HG03108 (cell line): ENCODE data around the gene GRAP2.
"Not testable (repeated sequence)": the region's sequence is repeated elsewhere in the genome, so short reads cannot be mapped to it uniquely, and the experiment has no call there.

Experiments
- ATAC-seq: cut with Tn5 transposase; IDR thresholded peaks from one replicate; pipeline ENCODE4 v1.9.1; 2021; ENCODE audit warnings: moderate library complexity; ENCODE audit not compliant: unreplicated experiment

The GRAP2 gene

DNA sequence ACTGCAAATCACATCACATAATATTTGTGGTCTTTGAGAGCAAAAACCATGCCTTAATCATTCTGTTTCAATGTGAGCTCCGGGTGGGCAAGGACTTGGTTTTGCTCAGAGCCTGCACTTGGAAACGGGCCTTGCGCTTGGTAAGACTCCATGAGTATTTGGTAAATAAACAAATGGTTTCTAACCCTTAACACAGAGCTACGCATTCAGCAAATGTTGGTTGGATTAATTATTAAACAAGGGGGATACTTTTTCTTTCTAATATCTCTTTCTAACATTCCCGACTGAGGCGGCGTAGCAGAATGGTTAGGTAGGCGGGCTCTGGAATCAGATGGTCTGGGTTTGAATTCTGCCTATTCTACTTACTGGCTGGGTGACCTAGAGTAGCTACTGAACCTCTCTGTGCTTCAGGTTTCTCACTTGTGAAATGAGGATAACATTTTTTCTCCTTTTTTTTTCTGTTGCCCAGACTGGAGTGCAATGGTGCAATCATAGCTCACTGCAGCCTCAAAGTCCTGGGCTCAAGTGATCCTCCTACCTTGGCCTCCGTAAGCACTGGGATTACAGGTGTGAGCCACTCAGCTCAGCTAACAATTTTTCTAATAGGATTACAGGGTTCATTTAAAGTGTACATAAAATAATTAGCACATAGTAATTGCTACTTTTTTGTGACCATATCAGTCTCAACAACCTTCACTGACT is 90.4 kb downstream of the GRAP2 start:
- no peak for ATAC-seq

DNA sequence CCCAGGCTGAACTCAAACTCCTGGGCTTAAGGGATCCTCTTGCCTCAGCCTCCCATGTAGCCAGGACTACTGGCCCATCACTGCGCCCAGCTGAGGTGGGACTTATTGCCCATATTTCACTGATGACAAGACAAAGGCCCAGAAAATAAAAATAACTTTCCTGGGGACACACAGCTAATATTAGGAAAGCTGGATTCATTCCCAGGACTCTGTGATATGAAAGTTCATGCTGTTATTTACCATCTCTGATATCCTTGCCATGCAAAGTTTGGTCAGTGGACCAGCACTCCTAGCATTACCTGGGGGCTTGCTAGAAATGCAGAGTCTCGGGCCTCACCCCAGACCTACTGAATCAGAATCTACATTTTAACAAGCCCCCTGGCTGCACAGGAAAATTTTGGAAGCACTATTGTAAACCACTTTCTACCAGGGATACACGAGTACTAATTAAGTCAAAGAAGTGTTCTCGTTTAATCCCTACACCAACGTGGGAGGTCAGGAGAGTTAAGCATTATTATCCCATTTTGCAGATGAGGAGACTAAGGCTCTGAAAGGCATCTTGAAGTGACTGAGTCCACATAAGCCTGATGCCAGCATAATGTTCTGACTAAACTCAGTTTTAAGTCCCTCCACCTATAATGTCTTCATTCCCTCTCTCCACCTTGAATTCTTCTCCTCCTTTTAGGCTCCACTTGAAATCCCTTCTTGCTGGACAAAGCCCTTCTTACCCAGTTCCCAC is 91.4 kb downstream of the GRAP2 start:
- ATAC-seq: no peak

DNA sequence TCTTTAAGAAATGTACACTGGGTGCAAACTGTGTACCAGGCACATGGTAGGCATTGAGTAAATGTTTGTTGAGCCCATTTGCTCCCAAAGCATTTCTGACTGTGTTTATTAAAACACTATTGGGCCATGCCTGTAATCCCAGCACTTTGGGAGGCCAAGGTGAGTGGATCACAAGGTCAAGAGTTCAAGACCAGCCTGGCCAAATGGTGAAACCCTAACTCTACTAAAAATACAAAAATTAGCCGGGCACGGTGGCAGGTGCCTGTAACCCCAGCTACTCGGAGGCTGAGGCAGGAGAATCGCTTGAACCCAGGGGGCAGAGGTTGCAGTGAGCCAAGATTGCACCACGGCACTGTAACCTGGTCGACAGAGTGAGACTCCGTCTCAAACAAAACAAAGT is 92.0 kb downstream of the GRAP2 start:
- ATAC-seq: not testable (repeated sequence)

DNA sequence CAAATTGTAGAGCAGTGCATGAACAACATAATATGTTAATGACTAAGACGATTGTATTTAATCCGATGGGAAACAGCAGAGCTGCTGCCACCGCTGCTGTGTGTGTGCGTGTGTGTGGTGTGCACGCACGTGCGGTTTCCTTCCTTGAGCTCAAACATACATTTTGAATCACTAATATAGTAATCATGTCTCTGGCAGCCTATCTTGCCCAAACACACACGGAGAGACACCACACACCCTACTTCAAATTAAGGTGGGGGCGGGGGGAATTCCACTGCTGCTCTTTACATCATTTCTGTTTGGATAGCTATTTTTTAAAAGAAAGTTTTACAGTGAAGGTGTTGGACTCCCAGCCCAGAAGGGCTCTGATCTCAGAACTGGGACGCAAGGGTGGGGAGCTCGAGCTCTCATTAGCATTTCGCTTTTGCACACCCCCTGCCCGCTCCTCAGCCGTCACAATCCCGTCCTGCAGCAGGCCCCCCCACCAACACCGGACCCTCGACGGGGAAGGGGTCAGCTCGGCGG is 93.2 kb downstream of the GRAP2 start:
- ATAC-seq: no peak

DNA sequence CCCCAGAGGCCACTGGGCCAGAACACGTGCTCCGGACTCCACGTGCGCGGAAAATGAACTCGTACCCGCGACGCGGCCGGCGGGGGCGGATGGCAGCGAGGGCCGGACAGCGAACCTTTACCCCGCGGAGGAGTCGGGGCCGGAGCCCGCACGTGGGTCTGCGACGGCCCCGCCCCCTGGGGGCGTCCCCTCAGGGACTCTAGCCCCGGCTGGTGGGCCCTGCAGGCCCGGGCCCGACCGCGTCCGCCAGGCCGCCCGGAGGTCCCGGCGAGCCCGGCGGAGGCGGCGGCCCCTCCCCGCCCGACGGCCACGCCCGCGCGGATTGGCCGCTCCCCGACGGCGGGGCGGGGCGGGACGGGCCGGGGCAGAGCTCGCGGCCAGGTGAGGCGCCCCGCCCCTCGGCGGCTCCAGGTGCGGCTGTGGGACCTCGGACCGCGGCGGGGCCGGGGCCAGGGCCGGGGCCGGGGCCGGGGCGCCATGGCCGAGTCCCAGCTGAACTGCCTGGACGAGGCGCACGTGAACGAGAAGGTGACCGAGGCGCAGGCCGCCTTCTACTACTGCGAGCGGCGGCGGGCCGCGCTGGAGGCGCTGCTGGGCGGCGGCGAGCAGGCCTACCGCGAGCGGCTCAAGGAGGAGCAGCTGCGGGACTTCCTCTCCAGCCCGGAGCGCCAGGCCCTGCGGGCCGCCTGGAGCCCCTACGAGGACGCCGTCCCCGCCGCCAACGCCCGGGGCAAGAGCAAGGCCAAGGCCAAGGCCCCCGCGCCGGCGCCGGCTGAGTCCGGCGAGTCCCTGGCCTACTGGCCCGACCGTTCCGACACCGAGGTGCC is 93.9 kb downstream of the GRAP2 start, which contains the start of gene FAM83F:
TSS of gene FAM83F (plus strand) at position 389 of the 827 bp plus-strand sequence. CDS start at position 478, 89 bp downstream.
- ATAC-seq: no peak

DNA sequence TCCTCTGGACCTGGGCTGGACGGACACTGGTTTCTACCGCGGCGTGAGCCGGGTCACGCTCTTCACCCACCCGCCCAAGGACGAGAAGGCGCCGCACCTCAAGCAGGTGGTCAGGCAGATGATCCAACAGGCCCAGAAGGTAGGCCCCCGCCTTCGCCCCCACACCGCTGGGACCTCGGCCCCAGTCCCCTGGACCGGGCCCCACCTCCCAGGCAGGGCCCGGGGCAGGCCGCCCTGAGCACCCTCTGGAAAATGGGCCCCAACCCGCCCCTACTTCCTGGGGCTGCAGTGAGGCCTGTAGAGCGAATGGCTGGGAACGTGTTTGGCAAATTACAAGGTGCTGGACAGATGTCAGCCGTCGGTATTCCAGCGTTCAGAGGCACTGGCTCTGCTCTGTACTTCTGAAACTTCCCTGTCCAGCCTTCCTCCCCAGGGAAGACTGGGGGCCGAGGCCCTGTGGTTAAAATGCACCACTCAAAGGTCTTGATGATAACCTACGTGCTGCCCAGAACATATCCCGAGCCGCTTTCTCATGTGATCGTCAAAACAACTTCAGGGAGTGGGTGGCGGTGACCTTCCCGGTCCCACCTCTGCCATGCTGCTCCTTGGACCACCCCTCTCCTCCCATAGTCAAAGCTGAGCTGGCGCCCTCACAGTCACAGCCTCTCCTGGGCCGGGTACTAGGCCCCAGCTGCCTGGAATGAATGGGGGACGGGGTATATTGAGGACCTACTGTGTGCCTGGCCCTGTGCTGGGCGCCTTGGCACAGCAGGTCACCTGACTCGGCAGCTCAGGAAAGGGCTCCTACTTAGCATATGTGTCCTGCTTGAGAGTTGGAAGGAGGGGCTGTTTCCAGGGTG is 94.7 kb downstream of the GRAP2 start:
- ATAC-seq: no peak

DNA sequence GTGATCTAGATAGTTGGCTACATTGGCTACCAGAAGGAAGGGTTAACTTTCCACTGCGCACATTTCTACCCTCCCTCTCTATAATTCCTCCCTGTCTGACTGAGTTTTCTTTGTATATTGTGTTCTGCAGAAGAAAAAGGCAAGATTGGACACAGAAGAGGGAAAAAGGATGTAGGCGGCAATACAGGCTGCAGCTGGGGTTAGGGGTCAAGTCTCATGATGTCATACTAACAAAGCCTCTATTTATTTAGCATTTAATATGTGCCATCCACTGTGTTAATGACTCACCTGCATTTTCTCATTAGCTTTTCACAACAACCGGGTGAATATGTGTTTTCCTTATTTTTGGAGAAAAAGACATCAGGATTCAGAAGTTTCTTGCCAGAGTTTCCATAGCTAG is 95.8 kb downstream of the GRAP2 start:
- no peak for ATAC-seq

DNA sequence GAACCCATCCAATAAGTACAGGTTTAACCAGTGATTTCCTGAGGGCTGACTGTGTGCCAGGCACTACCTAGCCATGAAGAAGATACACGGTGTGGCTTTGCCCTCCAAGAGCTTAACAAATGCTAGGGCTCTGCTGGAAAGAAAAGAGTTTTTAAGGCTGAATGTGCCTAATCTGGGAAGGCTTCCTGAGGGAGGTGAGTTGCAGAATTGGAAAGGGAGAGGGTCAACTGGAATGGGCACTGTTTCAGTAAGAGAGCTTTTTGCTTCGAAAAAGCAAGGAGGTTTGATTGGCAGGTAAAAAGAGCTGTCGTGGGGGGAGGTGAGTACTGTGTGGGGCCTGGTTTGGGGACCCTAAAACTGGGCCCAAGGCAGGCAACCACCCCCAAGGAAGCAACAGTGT is 96.5 kb downstream of the GRAP2 start:
- no peak for ATAC-seq

DNA sequence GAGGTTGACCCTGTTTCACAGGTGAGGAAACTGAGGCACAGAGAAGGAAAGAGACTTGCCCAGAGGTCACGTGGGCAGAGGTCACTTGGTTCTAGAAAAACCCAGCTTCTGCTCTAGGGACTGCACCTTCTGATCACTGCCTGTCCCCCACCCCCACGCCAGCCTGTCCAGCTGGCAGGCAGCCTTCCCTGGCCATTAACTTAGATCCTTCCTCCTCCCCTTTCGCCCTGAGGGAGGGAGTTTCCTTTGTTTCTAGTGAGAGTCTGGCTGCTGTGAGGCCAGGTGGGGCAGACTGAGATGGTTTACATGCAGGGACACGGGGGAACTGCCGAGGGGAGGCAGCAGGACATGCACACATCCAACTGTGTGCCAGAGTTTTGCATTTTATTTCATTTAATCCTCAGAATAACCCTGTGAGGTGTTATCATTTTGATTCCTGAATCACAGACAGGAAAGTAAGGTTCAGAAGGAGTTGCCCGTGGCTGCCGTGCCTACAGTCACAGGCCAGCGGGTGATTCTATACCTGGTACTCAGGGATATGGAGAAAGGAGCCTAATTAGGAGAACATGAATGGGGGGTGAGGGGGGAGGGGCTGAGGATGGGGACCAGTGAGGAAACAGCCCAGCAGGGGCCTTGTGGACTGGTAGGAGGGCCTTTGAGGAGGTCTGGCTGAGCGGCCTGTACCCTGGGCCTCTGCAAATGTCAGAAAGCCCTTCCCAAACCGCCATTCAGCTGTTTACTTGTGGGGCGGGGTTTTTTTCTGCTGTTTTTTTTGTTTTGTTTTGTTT is 97.2 kb downstream of the GRAP2 start:
- no peak for ATAC-seq

DNA sequence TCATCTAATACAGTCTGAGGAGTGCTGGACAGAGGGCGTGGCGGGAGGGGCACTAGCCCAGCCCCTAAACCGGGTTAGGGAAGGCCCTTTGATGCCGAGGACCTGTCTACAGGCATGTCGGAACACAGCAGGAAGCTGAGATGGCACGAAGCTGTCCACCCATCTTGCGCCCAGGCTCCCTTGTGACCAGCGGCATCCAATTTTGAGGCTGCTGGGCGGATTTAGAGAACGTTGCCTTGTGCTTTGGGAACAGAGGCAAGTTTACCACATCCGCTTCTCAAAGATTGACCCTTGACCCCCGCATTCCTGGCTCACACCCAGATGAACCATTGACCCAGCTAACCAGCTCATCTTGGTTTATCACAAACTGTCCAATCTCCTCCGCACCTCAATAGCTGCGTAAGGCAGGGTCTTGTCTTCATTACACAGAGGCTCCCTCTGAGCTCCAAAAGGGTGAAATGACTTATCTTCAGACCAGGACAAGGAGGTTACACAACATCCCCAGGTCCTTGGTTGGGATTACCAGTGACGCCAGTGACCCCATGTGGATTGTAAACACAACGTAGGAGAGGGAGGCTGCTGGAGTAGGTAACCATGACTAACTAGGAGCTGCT is 98.4 kb downstream of the GRAP2 start:
- ATAC-seq: no peak

DNA sequence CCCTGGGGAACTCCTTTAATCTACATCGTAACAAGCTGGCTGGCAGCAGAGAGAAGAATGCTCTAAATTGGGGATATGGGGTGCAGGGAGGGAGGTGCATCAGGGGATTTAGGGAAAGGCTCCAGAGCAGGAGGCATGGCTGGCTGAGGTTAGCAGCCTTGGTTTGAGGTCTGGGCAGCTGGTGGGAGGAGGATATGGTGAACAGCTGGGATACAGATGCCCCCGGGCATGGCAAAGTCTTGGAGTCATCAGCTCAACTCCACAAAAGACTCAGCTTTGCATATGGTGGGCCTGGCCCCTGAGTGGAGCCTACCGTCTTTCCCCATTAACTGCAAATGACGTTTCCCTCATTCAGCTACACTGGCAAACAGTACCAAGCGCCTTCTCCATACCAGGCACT is 99.3 kb downstream of the GRAP2 start:
- ATAC-seq: no peak

DNA sequence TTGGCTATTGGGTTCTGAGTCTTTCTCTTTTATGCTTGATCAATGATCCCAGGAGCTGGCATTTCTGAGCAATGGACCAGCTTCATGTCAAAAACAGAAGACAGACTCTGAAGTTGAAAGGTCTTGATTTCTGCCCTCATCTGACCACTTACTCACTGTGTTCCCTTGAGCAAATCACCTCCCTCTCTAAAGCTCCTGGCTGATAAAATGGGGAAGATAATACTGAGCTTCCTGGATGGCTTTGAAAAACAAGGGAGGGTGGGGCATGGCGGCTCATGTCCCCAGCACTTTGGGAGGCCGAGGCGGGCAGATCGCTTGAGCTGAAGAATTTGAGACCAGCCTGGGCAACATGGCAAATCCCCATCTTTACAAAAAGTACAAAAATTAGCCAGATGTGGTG is 100.2 kb downstream of the GRAP2 start:
- no peak for ATAC-seq

DNA sequence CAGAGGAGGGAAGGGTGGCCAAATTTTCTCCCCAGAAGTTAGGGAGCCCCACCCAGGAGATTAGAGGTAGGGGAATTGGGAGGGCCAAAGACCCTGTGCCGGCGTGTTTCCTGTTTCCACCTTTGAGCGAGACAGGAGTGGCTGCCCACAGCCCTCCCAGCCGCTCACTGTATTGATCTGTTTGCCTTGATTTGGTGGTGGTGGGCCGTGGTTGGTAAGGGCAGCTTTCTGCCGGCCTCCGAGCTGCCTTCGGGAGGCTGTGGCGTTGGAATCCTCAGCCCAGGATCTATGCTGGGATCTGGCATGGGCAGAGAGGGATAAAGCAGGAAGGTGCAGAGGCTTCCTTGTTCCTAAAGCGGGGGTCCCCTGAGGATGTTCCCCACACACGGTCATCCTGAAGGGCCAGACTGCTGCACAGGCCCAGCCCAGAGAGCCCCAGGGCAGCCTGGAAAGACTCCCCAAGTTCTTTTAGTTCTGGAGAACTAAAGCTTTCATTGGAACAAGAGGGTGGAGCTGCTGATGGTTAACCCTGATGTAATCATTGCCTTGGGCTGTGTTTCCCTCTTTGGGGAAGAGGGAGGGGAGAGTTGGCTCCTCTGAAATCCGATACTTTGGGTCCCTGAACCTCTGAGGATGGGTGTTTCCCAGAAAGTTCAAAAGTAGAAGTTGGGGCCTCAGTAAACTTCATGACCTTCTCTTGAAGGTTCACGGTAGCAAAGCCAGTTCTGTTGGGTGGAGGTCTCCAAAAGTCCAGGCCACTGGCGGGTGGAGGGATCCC is 101.1 kb downstream of the GRAP2 start:
- no peak for ATAC-seq

DNA sequence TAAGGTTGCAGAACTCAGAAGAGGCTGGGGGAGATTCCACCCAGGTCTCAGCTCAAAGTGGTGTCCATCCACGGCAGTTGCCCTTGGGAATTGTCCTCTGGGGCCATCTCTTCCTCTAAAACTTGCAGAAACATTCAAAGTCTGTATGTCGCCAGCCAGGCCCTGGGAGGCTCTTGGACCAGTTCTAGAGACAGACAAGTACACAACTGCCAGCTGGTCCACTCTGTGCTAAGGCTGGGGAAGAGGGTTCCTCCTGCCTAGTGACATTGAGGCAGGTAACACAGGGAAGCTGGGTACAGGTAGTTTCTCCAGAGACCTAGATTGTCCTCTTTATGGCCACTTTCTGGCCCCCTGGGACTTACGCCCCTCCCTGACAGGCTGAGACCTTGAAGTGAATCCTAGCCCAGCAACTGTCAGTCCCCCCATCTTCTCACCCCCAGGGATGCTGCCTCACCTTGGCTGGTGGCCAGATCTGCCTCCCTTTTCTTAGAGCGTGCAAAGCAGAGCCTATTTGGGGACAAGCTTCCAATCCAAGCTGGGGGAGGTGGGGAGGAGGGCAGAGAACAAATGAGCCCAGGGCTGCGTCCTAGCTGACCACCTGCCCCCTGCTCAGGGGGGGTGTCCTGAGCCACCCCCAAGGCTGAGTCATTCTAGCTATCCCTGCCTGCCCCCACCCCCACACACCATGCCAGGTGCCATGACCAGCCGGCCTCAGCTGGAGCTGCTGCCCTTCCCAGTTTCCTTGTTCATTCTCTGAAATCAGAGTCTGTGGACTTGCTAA is 102.2 kb downstream of the GRAP2 start:
- no peak for ATAC-seq

DNA sequence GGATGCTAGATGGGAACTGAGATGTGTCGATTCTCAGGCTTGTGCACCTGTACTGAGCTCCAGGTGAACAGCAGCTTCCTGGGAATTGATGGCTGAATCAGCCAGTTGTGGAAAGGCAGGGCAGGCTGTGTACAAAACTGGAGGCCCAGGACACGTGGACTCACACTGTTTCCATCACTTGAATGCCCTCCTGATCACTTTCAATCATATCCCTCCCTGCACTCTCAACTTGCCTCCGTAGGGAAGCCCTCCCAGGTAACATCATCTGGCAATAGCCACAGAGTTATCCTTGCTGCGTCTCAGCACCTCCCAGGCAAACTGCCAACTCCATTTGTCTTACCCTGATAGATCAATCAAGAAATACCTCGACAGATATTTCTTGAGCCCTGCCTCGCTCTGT is 104.0 kb downstream of the GRAP2 start:
- ATAC-seq: no peak

DNA sequence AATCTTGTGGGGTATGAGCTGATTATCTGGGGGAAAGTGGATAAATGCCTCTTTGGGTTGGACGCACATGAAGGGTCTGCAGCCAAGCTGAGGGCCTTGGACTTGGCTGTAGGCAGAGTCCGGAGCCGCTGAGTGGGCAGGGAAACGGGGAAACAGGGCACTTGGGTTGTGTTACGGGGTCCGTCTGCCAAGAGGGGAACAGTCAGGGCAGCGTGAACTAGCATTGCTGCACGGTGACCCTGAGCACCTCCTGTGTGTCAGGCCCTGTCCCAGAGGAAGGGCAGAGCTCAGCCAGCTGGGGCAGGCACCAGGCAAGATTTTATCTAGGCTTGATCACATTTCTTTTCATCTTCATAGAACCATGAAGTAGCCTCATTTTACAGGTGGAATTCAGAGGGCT is 105.8 kb downstream of the GRAP2 start:
- ATAC-seq: no peak

DNA sequence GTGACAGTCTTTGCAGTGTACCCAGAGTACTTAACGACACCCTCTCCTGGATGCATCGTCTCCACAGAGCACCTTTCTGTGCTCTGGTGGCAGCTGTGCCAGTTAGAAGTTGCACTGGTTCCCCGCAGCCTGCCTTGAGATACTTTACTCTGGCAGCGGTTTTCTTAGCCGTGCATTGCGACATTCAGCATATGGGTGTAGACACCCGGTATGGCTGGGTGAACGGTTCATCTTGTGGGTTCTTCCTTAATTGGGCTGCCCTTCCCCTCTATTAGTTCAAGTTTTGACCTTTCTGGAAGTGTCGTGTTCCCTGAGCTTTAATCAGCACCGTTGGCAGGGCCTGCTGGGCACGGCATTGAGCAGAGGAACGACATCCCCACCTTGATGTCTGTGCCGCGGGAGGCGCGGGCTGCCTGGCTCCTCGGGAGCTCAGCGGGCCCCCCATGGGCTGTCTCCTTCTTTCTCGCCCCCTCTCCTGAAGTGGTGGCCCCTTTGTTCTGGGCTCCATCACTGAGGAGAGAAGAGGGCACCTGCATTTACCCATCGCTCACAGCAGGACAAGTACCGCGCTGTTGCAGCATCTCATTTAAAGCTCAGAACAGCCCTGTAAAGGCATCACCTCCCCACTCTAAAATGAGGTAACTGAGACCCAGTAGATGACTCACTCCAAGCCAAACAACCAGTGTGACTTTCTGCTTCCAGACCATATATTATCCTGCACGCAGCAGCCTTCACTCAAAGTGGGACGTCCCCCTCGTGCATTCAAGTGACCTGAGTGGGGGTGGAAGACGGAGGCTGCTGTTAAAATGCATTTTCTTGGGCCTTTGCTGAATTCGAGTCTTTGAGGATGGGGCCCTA is 107.2 kb downstream of the GRAP2 start:
- ATAC-seq: no peak
